Omental fat pad (tissue), 4 donors: Measurements from ENCODE around the gene IFITM5. TPM values are rescaled to one million over a fixed set of nuclear protein-coding genes. Genes with fewer than 3 reads are reported as not detected.
"Not testable (repeated sequence)": the region's sequence is repeated elsewhere in the genome, so short reads cannot be mapped to it uniquely, and the experiment has no call there.

ENCODE experiments used
- ATAC-seq: fragments of 150-250 bp; one replicate; pipeline ENCODE4 v1.9.1; 2016; ENCODE audit warnings: mild to moderate bottlenecking, moderate library complexity; ENCODE audit not compliant: low FRiP score
- DNase-seq: peaks from one replicate; pipeline ENCODE4 v3.0.0-alpha.2; 2019; ENCODE audit warnings: low spot score
- total RNA-seq, 4 donors: library from RNA; depleted of rRNA; stranded (reverse); fragments of >200 nt; gene quantifications; one replicate each; pipeline ENCODE4 v1.1.0, GENCODE V29; 2016
- TF ChIP-seq, protein P1 (sequence below), 3 donors: fragments of 450-650 bp; IDR thresholded peaks; one replicate each; pipeline ENCODE4 v1.5.1; 2016 to 2017; ENCODE audit warnings: antibody characterized with exemption in 3 of 3, mild to moderate bottlenecking in 3 of 3, moderate library complexity in 2 of 3

The IFITM5 gene
- total RNA-seq, 4 donors from 2014 or later, result not detected

DNA sequence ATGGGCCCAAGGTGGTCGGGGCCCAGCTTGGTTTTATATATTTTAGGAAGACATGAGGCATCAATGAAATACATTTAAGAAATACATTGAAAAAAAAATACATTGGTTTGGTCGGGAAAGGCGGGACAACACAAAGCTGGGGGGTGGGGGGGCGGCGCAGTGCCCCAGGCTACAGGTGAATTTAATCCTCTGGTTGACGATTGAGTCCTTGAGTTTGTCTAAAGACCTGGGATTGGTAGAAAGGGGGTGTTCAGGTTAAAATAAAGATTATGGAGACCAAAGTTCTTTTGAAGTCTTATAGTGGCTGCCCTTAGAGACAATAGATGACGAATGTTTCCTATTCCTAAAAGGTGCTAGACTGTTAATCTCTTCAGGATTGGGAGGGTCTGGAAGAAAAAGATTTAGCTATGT is 17.6 kb upstream of the IFITM5 start:
- TF ChIP-seq, protein P1, sequence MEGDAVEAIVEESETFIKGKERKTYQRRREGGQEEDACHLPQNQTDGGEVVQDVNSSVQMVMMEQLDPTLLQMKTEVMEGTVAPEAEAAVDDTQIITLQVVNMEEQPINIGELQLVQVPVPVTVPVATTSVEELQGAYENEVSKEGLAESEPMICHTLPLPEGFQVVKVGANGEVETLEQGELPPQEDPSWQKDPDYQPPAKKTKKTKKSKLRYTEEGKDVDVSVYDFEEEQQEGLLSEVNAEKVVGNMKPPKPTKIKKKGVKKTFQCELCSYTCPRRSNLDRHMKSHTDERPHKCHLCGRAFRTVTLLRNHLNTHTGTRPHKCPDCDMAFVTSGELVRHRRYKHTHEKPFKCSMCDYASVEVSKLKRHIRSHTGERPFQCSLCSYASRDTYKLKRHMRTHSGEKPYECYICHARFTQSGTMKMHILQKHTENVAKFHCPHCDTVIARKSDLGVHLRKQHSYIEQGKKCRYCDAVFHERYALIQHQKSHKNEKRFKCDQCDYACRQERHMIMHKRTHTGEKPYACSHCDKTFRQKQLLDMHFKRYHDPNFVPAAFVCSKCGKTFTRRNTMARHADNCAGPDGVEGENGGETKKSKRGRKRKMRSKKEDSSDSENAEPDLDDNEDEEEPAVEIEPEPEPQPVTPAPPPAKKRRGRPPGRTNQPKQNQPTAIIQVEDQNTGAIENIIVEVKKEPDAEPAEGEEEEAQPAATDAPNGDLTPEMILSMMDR (IDR thresholded peaks at IDR 0.05), result no peak
- no peak for DNase-seq
- ATAC-seq, result no peak

DNA sequence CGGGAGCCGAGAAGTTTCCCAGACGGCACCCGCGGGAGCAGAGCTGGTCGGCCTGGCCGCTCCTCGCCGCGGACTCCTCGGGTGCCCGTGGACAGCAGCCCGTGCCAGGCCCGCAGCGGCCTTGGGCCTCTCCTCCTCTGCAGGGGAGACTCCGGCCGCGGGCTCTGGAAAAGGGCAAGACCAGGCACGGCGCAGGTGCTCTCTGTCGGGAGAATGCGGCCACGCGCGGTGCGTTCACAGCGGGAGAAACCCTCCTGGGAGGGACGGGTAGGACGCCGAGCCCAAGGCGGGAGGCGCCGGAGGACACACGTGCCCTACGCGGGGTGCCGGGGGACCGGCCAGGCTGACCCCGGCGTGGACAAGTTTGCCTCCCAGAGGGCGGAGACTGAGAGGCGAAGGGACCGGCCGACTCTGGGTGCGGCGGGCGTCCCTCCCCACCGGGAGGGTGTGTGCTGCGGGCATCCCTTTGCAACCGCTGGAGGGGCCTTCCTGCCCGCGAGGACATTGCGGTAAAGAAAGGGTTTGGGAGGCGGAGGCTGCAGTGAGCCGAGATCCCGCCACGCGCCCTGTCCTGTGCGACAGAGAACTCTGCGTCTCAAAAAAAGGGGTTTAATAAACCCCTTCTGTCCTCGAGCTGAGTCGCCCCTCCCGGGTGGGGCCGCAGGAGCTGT is 16.8 kb upstream of the IFITM5 start:
- ATAC-seq (no peak), DNase-seq (no peak)
- TF ChIP-seq, protein P1 (IDR thresholded peaks at IDR 0.05), result no peak

DNA sequence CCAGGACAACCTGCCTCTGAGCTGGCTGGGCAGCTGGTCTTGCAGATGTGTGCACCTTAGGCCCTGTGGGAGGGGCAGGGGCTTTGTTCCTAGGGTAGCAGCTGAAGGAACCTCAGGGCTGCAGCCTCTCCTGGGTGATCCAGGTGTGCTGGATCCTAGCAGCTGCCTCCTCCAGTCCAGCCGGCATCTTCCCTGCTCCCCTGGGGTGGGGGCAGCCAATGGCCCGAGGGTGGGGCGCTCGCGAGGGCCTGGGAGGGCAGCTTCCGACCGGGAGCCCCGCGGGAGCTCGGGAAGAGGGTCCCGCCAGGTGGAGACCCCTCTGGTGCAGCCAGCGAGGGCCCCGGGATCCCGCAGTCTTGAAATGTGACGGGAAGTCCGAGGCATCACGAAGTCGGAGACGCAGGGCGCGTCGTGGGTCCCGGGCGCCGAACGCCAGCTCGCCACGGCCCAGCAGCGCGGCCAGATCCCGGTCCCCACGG is 16.2 kb upstream of the IFITM5 start:
- TF ChIP-seq, protein P1 (IDR thresholded peaks at IDR 0.05), result no peak
- ATAC-seq (no peak), DNase-seq (no peak)

DNA sequence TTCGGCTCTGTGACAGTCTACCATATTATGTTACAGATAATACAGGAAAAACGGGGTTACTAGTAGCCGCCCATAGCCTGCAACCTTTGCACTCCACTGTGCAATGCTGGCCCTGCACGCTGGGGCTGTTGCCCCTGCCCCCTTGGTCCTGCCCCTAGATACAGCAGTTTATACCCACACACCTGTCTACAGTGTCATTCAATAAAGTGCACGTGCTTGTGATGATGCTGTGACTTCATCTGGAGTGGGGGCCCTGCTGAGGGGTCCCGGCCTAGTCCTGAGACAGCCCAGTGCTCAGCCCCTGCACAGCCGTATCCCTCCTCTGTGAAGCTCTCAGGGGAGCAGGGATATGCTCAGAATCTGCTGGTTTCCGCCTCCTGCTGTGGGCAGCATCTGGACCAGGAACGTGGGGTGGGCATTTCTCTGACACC is 15.7 kb upstream of the IFITM5 start:
- no peak for ATAC-seq

DNA sequence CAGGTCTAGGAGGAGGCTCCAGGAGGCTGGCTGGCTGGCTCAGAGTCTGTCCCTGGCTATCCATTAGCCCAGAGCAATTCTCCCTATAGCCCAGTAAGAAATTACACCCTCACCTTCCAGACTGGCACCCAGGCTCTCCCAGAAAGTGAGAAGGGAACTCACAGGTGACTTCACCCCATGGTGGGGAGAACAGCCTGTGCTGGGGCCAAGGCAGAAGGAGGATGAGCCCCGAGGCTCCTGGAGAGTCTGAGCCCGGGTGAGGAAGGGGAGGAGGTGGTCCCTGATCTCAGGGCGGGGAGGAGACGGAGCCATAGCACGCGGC is 15.2 kb upstream of the IFITM5 start:
- DNase-seq, result not testable (repeated sequence)

More for the DNA sequence above, 15.7 kb upstream of the IFITM5 start:
- TF ChIP-seq, protein P1 (IDR thresholded peaks at IDR 0.05), result no peak
- DNase-seq, result no peak

DNA sequence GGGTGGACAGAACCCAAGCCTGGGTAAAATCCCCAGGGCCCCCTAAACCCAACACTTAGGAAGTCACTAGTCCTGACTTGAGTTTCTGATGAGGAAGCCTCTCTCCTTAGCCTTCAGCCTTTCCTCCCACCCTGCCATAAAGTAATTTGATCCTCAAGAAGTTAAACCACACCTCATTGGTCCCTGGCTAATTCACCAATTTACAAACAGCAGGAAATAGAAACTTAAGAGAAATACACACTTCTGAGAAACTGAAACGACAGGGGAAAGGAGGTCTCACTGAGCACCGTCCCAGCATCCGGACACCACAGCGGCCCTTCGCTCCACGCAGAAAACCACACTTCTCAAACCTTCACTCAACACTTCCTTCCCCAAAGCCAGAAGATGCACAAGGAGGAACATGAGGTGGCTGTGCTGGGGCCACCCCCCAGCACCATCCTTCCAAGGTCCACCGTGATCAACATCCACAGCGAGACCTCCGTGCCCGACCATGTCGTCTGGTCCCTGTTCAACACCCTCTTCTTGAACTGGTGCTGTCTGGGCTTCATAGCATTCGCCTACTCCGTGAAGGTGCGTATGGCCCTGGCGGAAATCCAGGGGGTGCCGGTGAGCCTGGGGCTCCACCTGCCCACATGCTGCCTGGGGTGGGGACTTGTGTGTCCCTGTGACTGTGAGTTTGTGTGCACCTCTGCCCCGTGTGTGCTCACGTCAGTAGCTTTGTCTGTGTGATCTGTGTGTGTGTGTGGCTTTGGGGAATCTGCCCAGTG is 14.6 kb upstream of the IFITM5 start, which contains the start of gene IFITM1:
Gene IFITM1, plus strand, starts transcription at position 254 of the 767 bp plus-strand sequence. Its CDS starts 131 bp downstream, at position 385.
- DNase-seq, result no peak
- TF ChIP-seq, protein P1 (IDR thresholded peaks at IDR 0.05), result no peak
- ATAC-seq, result peak; percentile 20

More for the DNA sequence above, 15.2 kb upstream of the IFITM5 start:
- ATAC-seq, result not testable (repeated sequence)

DNA sequence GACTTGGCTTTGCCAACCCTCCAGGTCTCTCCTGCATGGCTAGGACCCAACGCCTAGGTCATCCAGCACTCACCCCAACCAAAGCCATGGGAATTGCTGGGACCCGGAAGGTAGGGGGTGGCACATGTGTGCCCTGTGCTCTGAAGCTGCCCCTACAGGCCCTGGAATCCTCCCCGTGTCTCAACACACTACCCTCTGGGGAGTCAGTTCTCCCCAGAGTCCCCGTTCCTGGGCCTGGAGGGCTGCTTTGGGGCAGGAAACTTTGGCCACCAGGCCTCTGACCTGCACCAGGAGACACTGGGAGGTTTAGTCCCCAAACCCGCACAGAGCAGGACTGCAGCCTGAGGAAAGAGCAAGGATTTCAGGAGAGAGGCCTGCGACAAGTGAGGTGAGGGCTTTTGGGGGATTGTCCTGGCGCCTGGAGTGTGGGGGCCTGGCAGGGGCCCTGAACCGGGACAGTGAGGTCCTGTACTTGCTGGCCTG is 14.0 kb upstream of the IFITM5 start:
- DNase-seq, result no peak
- TF ChIP-seq, protein P1 (IDR thresholded peaks at IDR 0.05), result no peak
- no peak for ATAC-seq
